Fibroblast of villous mesenchyme (primary cell): ENCODE data around the gene C2orf80. TPM values are rescaled to one million over a fixed set of nuclear protein-coding genes. Genes with fewer than 3 reads are reported as not detected.

Experiments used
- DNase-seq: peaks from one replicate; pipeline ENCODE4 v3.0.0-alpha.2; 2010; ENCODE audit warnings: low read depth
- H3K4me3 ChIP-seq: 2 replicates; pipeline ENCODE4 v1.5.1; 2011; ENCODE audit warnings: low read depth, mild to moderate bottlenecking, low read length
- total RNA-seq: library from RNA; depleted of rRNA; stranded (reverse); fragments of >200 nt; gene quantifications from 2 replicates; pipeline ENCODE4 v1.2.3, GENCODE V29; 2012
- TF ChIP-seq, protein P1 (sequence below): IDR thresholded peaks from 2 replicates; pipeline ENCODE4 v1.5.1; 2012; ENCODE audit warnings: low read depth, mild to moderate bottlenecking, low read length; ENCODE audit not compliant: insufficient read depth

The C2orf80 gene
- total RNA-seq, 1 donor = not detected

DNA sequence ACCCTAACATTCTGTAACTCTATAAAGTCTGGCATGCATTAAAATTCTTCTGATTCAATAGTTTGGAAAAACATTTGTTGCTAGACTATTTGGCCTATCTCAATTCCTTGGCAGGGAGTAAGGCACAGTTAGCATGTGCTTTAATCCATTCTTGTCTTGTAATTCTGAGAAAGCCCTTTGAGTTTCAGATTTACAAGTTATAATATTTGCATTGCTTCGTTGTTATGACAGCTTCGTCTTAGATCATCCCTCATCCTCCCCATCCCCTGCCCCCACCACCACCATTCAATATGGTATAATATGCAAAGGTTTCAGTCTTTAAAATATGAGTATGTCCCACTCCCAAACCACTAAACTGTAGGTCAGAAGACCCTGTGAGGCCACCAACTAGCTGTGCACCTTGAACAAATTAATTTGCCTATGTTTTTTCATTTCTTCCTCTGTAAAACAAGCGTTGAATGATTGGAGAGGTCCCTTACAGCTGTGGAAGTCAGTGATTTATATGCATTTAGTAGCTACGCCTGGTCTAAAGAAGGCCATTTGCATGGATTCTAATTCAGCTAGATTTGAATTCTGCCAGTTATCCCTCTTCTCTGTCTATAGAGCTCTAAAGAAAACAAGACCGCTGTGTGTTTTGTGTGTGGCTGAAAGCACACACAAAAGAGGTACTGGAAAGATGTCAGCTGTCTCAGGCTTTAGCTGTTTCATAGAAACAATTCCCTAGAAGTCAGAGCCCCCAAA is 591 bp downstream of the C2orf80 start:
- no peak for DNase-seq
- no peak overlapping the region for H3K4me3 ChIP-seq
- TF ChIP-seq, protein P1, sequence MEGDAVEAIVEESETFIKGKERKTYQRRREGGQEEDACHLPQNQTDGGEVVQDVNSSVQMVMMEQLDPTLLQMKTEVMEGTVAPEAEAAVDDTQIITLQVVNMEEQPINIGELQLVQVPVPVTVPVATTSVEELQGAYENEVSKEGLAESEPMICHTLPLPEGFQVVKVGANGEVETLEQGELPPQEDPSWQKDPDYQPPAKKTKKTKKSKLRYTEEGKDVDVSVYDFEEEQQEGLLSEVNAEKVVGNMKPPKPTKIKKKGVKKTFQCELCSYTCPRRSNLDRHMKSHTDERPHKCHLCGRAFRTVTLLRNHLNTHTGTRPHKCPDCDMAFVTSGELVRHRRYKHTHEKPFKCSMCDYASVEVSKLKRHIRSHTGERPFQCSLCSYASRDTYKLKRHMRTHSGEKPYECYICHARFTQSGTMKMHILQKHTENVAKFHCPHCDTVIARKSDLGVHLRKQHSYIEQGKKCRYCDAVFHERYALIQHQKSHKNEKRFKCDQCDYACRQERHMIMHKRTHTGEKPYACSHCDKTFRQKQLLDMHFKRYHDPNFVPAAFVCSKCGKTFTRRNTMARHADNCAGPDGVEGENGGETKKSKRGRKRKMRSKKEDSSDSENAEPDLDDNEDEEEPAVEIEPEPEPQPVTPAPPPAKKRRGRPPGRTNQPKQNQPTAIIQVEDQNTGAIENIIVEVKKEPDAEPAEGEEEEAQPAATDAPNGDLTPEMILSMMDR = no peak

DNA sequence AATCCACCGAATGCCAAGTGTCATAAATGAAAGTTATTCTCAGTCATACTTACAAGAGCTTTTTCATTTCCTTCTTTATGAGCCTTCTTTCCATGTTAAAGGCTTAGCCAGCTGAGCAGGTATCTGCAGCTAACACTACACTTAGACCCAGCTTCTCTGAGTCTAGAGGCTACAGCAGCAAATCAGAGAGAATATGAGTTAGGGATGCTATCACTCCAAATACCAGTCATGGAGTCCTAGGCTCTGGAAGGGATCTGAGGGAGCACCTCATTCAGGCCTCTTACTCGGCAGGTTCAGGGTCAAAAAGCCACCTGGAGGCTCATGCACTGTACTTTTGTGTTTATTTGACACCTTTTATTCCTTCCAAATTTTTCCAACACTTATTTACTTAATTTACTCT is 2.9 kb downstream of the C2orf80 start:
- TF ChIP-seq, protein P1 = no peak
- no peak for DNase-seq
- H3K4me3 ChIP-seq = no peak overlapping the region

DNA sequence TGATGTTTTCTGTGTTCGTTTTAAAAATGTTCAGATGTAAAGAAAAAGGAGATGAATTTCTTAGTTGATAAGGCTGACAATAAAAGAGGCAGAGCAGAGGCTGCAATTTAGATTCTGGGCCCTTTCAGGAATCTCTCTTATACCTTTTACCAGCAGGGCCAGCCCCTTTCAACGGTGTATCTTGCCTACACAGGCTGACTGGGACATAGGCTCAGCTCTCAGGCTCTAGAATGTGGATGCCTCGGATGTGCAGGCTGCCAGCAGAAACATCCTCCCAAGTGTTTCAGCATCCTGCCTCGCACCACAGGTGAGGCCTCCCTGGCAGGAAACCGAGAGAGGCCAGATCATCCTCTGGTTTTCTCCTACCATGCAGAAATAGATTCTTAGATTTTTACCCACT is 3.4 kb downstream of the C2orf80 start:
- TF ChIP-seq, protein P1 = no peak
- no peak overlapping the region for H3K4me3 ChIP-seq
- DNase-seq = no peak

DNA sequence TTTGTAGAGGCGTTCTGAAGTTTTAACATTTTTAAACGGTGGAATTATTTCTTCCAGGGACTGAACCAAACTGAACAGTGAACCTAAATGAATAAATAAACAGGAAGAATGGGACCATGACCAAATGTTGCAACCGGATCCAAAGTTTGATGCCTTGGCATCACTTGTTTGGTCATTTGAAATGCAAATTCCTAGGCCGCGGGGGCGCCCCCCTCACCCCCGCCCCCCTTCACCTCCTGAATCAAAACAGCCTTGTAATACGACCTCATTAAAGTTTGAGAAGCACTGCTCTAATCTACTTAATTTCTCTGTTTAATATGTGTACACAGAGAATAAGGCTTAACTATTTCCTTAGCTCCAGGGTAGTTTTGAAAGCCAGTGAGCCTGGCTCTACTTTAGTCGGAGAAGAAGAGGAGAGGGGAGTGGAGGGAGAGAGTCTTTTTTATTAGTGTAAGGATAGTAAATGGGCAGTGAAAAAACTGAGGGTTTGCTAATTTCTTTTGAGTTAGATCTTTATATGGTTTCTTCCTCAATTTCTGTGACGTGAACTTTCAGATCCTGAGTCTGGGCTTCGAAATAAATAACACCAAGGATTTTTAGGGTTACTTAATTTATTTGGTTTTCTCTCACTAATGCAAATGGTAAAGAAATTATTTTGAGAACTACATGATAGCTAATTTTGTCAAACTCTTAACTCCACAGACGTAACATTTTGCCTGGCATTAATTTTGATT is 5.7 kb downstream of the C2orf80 start:
- no peak overlapping the region for H3K4me3 ChIP-seq

DNA sequence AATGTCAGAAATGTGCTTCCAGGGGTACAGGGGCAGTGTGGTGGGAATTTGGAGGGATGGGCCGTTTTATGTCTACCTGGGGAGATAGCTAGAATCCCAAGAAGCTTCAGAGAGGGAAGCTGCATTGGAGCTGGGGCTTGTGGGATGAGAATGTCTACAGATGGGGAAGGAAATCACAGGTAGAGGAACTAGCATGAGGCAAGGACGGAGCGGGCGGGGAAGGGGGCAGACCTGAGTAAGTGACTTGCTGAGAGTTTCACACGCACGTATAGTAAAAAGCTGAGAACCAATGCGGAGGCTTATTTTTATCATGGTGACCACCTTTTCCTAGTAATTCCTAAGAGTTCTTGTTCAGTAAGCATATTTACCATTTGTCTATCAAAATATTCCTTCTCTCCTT is 6.3 kb downstream of the C2orf80 start:
- TF ChIP-seq, protein P1 = no peak
- DNase-seq = no peak
- no peak overlapping the region for H3K4me3 ChIP-seq

More for the DNA sequence above, 5.7 kb downstream of the C2orf80 start:
- no peak for DNase-seq
- TF ChIP-seq, protein P1 = no peak

DNA sequence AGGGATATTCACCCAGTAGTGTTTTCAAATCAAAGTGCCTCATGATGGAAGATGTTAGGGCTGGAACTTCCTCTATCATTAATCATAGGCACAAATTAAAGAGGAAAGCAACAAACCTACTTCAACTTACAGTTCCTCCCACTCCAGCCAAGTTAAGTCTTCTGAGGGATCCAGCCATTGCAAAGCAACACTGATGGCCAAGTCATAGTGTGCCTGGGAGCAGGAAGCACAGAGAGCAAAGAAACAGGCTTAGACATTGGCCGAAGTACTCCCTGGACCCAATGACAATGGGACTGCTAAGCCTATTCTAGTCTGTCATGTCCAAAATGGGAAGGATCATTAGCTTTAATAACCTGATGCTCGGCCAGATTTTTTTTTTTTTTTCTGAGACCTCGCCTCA is 7.0 kb downstream of the C2orf80 start:
- TF ChIP-seq, protein P1 = no peak
- no peak overlapping the region for H3K4me3 ChIP-seq
- DNase-seq = no peak
